Parathyroid adenoma (tissue), 2 donors: ENCODE data around the gene KCNA4.
A peak's percentile ranks its signal among the peaks of the same experiment; 100 is the strongest.

Source experiments
- H2AFZ ChIP-seq: fragments of 300-600 bp; sonication (generic); one replicate; pipeline ENCODE4 v1.7.0; 2017; ENCODE audit warnings: antibody characterized with exemption, mild to moderate bottlenecking
- H3K27ac ChIP-seq: fragments of 300-600 bp; sonication (generic); one replicate; pipeline ENCODE4 v1.7.0; 2017
- H3K27me3 ChIP-seq: fragments of 300-600 bp; sonication (generic); one replicate; pipeline ENCODE4 v1.7.0; 2017; ENCODE audit warnings: low read length; ENCODE audit not compliant: control insufficient read depth, insufficient read depth
- H3K36me3 ChIP-seq: fragments of 300-600 bp; sonication (generic); one replicate; pipeline ENCODE4 v1.7.0; 2017; ENCODE audit warnings: low read length; ENCODE audit not compliant: control insufficient read depth, insufficient read depth
- H3K4me1 ChIP-seq: fragments of 300-600 bp; sonication (generic); one replicate; pipeline ENCODE4 v1.7.0; 2017; ENCODE audit warnings: control low read depth
- H3K4me2 ChIP-seq: fragments of 300-600 bp; sonication (generic); one replicate; pipeline ENCODE4 v1.7.0; 2017; ENCODE audit warnings: low read length
- H3K4me3 ChIP-seq: fragments of 300-600 bp; sonication (generic); one replicate; pipeline ENCODE4 v1.7.0; 2017; ENCODE audit warnings: low read depth, low read length
- H3K79me2 ChIP-seq: fragments of 300-600 bp; sonication (generic); one replicate; pipeline ENCODE4 v1.7.0; 2017; ENCODE audit warnings: control low read depth
- H3K9ac ChIP-seq: fragments of 300-600 bp; sonication (generic); one replicate; pipeline ENCODE4 v1.7.0; 2017; ENCODE audit warnings: mild to moderate bottlenecking
- H3K9me3 ChIP-seq: fragments of 300-600 bp; sonication (generic); one replicate; pipeline ENCODE4 v1.7.0; 2017; ENCODE audit warnings: low read length; ENCODE audit not compliant: control insufficient read depth
- TF ChIP-seq, protein P1 (sequence below): fragments of 300-600 bp; sonication (generic); IDR thresholded peaks from one replicate; pipeline ENCODE4 v1.7.0; 2017; ENCODE audit warnings: antibody characterized with exemption, mild to moderate bottlenecking
- donor health status: primary hyperparathyroidism.

The KCNA4 gene

DNA sequence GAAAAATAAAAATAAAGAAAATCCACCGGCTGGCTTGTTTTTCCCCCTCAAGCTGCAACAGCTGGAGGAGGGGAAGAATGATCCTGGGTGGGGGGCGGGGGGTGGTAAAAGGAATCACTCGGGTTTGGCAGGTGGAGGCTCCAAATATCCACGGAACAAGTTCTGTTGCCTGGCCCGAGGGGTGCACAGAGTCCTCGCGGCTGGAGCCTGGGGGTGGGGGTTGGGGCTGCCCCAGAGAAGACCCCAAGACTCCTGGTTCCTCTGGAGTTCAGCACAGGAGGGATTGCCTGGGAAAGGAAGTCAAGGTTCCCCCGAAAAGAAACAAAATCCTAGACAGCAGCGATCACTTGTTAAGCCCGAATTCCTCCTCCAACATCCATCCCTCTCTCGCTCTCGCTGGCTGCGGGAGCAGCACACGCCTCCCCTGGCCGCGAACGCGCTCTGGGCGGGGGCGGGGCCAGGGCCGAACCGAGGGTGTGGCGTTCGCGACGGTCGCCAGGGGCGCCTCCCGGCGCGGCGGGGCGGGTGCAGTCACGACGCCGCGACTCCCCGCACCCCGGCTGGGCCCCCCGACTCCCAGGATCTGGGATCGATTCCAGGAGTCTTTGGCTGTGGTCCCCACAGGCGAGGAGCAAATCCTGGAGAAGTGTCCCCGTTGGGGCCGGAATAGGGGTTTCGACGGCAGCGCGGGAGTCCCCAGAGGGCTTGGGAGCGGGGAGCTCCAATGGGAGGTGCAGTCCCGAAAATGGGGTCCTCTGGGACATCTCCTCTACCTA lies at the start of gene KCNA4:
Gene KCNA4 (minus strand): TSS at position 443 of the 776 bp plus-strand sequence. CDS start 4,352 bp downstream, outside the sequence.
- no peaks in the 10 kb centered on the region for H3K4me1 ChIP-seq
- no peaks in the 10 kb centered on the region for H3K36me3 ChIP-seq
- no peak within 1 kb of the TSS for H3K27ac ChIP-seq
- no peaks in the 10 kb centered on the region for H3K79me2 ChIP-seq
- peak within 1 kb of the TSS; percentile 46 for H2AFZ ChIP-seq
- TF ChIP-seq, protein P1, sequence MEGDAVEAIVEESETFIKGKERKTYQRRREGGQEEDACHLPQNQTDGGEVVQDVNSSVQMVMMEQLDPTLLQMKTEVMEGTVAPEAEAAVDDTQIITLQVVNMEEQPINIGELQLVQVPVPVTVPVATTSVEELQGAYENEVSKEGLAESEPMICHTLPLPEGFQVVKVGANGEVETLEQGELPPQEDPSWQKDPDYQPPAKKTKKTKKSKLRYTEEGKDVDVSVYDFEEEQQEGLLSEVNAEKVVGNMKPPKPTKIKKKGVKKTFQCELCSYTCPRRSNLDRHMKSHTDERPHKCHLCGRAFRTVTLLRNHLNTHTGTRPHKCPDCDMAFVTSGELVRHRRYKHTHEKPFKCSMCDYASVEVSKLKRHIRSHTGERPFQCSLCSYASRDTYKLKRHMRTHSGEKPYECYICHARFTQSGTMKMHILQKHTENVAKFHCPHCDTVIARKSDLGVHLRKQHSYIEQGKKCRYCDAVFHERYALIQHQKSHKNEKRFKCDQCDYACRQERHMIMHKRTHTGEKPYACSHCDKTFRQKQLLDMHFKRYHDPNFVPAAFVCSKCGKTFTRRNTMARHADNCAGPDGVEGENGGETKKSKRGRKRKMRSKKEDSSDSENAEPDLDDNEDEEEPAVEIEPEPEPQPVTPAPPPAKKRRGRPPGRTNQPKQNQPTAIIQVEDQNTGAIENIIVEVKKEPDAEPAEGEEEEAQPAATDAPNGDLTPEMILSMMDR, result no peak
- H3K4me2 ChIP-seq, result peak within 1 kb of the TSS; percentile 50
- no peaks in the 10 kb centered on the region for H3K27me3 ChIP-seq
- H3K9ac ChIP-seq, result no peak within 1 kb of the TSS
- H3K9me3 ChIP-seq, result no peaks in the 10 kb centered on the region
- peak within 1 kb of the TSS; percentile 20 for H3K4me3 ChIP-seq

DNA sequence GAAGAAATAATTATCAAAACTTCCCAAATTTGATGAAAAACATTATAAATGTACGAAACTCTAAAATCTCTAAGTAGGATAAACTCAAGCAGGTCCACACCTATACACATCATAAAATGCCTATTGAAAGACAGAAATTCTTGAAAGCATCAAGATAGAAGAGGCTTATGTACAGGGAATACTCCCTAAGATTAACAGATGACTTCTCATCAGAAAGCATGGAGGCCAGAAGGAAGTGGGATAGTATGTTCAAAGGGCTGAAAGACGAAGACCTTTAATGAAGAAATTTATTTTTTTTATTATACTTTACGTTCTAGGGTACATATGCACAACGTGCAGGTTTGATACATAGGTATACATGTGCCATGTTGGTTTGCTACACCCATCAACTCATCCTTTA lies 45.3 kb upstream of the KCNA4 start:
- Histone ChIP-seq H3K9me3 (no peaks in the 10 kb centered on the region), H3K36me3 (no peaks in the 10 kb centered on the region), H3K4me1 (no peaks in the 10 kb centered on the region), H3K9ac (no peak overlapping the region), H3K4me2 (no peak overlapping the region), H3K79me2 (no peaks in the 10 kb centered on the region), H3K4me3 (no peak overlapping the region), H3K27ac (no peak overlapping the region), H3K27me3 (no peaks in the 10 kb centered on the region), H2AFZ (no peak overlapping the region)
- TF ChIP-seq, protein P1, result no peak

DNA sequence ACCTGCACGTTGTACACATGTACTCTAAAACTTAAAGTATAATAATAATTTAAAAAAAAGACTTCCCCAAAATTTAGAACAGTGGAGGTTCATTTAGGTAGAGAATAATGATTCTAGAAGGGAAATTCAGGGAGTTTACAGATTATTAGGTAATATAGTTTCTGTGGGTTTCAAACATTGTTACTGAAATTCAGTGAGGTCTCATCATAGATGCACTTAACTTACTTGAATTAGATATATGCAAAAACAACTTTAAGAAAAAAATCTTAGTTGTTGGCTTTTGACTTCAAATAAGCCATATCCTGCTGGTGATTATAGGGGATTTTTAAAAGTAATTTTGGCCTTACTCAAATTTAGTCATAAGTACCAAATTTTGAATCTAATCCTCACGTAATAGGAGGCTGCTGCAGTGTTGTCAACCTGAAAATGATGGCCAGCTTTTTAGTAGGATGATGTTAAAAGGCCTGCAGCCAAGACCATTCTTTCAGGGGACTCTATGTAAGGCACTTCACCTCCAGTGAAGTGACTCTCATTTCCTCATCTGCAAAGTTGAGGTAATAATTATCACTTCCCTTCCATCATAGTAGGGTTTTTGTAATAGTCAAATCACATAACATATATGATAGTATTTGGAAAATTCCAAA lies 42.5 kb upstream of the KCNA4 start:
- Histone ChIP-seq H3K79me2 (no peaks in the 10 kb centered on the region), H3K4me2 (no peak overlapping the region), H3K4me3 (no peak overlapping the region), H3K9ac (no peak overlapping the region), H3K9me3 (no peaks in the 10 kb centered on the region), H2AFZ (no peak overlapping the region), H3K36me3 (no peaks in the 10 kb centered on the region), H3K27ac (no peak overlapping the region), H3K4me1 (no peaks in the 10 kb centered on the region), H3K27me3 (no peaks in the 10 kb centered on the region)
- TF ChIP-seq, protein P1, result no peak

DNA sequence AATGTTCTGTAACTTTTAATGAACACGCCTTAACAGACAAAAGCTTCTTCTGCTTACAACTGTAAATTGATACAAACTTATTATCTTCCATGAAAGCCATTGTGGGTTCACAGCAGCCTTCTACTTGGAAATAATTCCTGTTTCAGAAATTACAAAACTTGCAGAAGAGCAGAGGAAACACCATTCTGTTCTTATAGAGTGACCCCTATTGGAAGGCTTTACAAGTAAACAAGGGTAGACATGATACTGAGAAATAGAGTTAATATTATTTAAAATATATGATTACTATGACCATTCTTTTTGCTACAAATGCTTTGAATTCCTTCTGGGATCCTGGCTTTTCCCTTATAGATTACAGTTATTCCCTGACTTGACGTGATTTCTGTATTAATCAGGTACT lies 32.4 kb upstream of the KCNA4 start:
- no peaks in the 10 kb centered on the region for H3K27me3 ChIP-seq
- no peak overlapping the region for H2AFZ ChIP-seq
- no peak overlapping the region for H3K4me3 ChIP-seq
- no peaks in the 10 kb centered on the region for H3K4me1 ChIP-seq
- TF ChIP-seq, protein P1, result no peak
- H3K36me3 ChIP-seq, result no peaks in the 10 kb centered on the region
- H3K9me3 ChIP-seq, result no peaks in the 10 kb centered on the region
- no peaks in the 10 kb centered on the region for H3K79me2 ChIP-seq
- no peak overlapping the region for H3K4me2 ChIP-seq
- no peak overlapping the region for H3K9ac ChIP-seq
- no peak overlapping the region for H3K27ac ChIP-seq
